ENCODE measurements around the gene AMOTL1. TPM values are rescaled to one million over a fixed set of nuclear protein-coding genes. Genes with fewer than 3 reads are reported as not detected.

The AMOTL1 gene
- total RNA-seq, 1 experiment from 2014 or later = 18.0 TPM

- no peak for DNase-seq
- Histone ChIP-seq H3K27me3 (ENCODE audit: control insufficient read depth, insufficient read depth, low read length) (no peaks in the 10 kb centered on the region), H3K4me3 (ENCODE audit: insufficient read depth, low read depth, low read length) (no peak overlapping the region), H3K36me3 (replicated peaks; ENCODE audit: control insufficient read depth, insufficient read depth, low read length) (peaks cover 24% of the 10 kb centered on the region)
Measured at GRCh38 chr11:94866231-94866822, 98.2 kb downstream of the AMOTL1 start.

GRCh38 chr11:94866936-94867795, 99.0 kb downstream of the AMOTL1 start:
- no peaks in the 10 kb centered on the region for H3K27me3 ChIP-seq (ENCODE audit: control insufficient read depth, insufficient read depth, low read length)
- peaks cover 27% of the 10 kb centered on the region for H3K36me3 ChIP-seq (replicated peaks; ENCODE audit: control insufficient read depth, insufficient read depth, low read length)
- DNase-seq = no peak
- H3K4me3 ChIP-seq (ENCODE audit: insufficient read depth, low read depth, low read length) = no peak overlapping the region

DNA sequence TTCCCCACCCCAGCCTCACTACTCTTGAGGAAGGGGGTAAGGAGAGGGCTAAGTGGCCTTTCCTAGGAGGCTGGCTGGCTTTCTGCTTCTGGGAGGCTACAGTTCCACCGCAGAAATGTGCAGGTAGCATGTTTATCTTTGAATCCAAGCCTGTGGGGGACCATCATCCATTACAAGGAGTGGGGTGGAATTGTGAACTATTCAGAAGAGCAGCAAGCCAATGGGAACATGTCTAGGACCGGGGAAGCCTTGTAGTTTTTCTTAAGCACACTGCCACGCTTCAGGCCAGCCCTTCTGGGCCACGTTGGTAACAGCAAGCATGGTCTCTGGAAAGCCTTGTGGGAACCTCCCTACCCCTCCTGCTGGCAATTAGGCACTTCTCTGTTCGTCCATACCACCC, 100.3 kb downstream of the AMOTL1 start:
- DNase-seq = no peak
- Histone ChIP-seq H3K4me3 (ENCODE audit: insufficient read depth, low read depth, low read length) (no peak overlapping the region), H3K27me3 (ENCODE audit: control insufficient read depth, insufficient read depth, low read length) (no peaks in the 10 kb centered on the region), H3K36me3 (replicated peaks; ENCODE audit: control insufficient read depth, insufficient read depth, low read length) (peaks cover 31% of the 10 kb centered on the region)

GRCh38 chr11:94869186-94869585, 101.0 kb downstream of the AMOTL1 start:
- no peak overlapping the region for H3K4me3 ChIP-seq (ENCODE audit: insufficient read depth, low read depth, low read length)
- H3K36me3 ChIP-seq (replicated peaks; ENCODE audit: control insufficient read depth, insufficient read depth, low read length) = peaks cover 31% of the 10 kb centered on the region
- no peak for DNase-seq
- H3K27me3 ChIP-seq (ENCODE audit: control insufficient read depth, insufficient read depth, low read length) = no peaks in the 10 kb centered on the region

- peaks cover 25% of the 10 kb centered on the region for H3K36me3 ChIP-seq (replicated peaks; ENCODE audit: control insufficient read depth, insufficient read depth, low read length)
- no peaks in the 10 kb centered on the region for H3K27me3 ChIP-seq (ENCODE audit: control insufficient read depth, insufficient read depth, low read length)
- DNase-seq = no peak
- no peak overlapping the region for H3K4me3 ChIP-seq (ENCODE audit: insufficient read depth, low read depth, low read length)
Measured at GRCh38 chr11:94870422-94870821, 102.3 kb downstream of the AMOTL1 start.

DNA sequence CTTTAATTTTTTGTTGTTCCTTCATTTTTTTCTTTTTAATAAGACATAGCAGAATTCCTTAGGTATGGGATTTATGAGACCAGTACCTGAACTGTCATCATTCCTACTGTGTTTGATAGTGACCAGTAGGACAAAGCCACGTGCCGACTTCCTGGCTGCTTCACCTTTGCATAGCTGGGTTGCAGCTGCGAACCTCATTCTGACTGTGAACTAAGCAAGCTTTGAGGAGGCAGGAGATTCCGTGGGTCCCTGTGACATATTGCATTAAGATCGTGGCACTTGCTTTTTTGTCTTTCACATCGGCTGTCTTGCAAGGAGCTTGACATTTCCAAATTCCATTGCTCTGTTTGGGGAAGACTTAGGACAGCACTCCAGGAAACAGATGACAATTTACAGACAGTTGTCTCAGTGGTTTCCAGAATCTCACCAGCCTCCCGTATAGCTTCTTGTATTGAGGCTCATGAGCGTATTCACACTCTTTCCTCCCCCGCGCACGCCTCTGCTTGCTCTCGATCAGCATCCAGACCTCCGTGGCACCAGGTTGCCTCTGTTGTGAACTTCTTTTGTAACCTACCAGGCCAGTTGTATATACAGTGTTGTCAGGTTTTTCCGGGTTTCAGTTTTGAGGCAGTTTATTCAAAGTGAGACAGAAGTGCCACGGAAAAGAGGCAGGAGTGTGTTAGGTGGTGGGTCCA, 103.5 kb downstream of the AMOTL1 start:
- H3K4me3 ChIP-seq (ENCODE audit: insufficient read depth, low read depth, low read length) = no peak overlapping the region
- H3K27me3 ChIP-seq (ENCODE audit: control insufficient read depth, insufficient read depth, low read length) = no peaks in the 10 kb centered on the region
- DNase-seq = no peak
- peaks cover 23% of the 10 kb centered on the region for H3K36me3 ChIP-seq (replicated peaks; ENCODE audit: control insufficient read depth, insufficient read depth, low read length)

GRCh38 chr11:94873916-94874540, 105.9 kb downstream of the AMOTL1 start:
- peaks cover 20% of the 10 kb centered on the region for H3K36me3 ChIP-seq (replicated peaks; ENCODE audit: control insufficient read depth, insufficient read depth, low read length)
- no peaks in the 10 kb centered on the region for H3K27me3 ChIP-seq (ENCODE audit: control insufficient read depth, insufficient read depth, low read length)
- no peak overlapping the region for H3K4me3 ChIP-seq (ENCODE audit: insufficient read depth, low read depth, low read length)
- DNase-seq = no peak

DNA sequence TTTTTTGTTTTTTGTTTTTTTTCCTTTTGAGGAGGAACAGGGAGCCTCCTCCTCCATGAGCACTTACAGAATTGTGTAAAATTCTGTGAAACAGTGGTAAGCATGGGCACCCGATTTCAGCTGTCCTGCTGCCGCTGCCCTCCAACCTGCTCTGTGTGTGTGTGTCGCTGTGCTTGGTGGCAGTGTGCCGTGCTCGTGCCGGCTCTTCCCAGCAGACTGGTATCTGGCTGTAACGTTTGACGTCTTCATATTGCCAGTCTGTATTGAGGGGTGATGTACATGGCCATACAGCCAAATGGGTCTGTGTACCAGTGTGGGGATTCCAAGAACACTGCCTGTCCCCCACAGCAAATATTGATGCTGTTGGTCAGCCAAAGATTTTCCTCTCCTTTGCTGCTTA, 108.1 kb downstream of the AMOTL1 start:
- peaks cover 16% of the 10 kb centered on the region for H3K36me3 ChIP-seq (replicated peaks; ENCODE audit: control insufficient read depth, insufficient read depth, low read length)
- H3K4me3 ChIP-seq (ENCODE audit: insufficient read depth, low read depth, low read length) = no peak overlapping the region
- H3K27me3 ChIP-seq (ENCODE audit: control insufficient read depth, insufficient read depth, low read length) = no peaks in the 10 kb centered on the region
- no peak for DNase-seq

DNA sequence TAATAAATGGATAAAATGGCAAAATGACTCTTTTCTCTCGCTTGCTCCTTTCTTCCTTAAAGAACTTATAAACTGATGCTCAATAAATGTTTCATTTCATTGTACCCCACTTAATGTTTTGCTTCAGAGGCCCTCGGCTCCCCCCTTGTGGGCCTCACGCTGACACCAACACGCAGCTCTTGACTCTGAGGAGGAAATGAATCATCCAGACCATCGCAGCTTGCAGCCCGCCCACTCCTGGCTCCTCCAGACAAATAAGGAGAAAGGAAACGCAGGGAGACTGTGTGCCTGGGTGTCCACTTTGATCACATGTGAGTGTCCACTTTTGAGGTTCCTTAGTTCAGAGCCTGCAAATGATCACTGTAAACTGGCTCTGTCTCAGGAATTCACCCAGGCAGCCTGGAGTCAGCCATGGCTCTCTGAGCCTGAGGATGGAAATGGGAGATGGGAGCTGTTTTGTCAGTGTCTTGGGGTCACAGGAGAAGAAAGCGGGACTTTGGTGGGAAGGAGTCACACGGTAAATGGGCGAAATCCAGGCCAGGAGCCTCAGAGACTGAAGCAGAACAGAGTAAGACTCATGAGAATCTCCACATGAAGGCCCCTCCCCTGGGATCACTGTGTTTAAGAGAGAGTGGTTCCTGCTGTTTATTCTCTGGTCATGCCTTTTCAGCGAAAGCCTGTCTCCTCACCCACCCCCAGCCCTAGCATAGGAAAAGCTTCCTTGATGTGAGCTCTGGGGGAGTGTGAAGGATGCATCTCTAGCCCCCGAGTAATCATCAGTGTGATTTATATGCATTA, 108.7 kb downstream of the AMOTL1 start:
- no peaks in the 10 kb centered on the region for H3K27me3 ChIP-seq (ENCODE audit: control insufficient read depth, insufficient read depth, low read length)
- H3K4me3 ChIP-seq (ENCODE audit: insufficient read depth, low read depth, low read length) = no peak overlapping the region
- H3K36me3 ChIP-seq (replicated peaks; ENCODE audit: control insufficient read depth, insufficient read depth, low read length) = peaks cover 16% of the 10 kb centered on the region
- DNase-seq = no peak

GRCh38 chr11:94877443-94878200, 109.5 kb downstream of the AMOTL1 start:
- no peak for DNase-seq
- Histone ChIP-seq H3K36me3 (replicated peaks; ENCODE audit: control insufficient read depth, insufficient read depth, low read length) (peaks cover 11% of the 10 kb centered on the region), H3K27me3 (ENCODE audit: control insufficient read depth, insufficient read depth, low read length) (no peaks in the 10 kb centered on the region)

DNA sequence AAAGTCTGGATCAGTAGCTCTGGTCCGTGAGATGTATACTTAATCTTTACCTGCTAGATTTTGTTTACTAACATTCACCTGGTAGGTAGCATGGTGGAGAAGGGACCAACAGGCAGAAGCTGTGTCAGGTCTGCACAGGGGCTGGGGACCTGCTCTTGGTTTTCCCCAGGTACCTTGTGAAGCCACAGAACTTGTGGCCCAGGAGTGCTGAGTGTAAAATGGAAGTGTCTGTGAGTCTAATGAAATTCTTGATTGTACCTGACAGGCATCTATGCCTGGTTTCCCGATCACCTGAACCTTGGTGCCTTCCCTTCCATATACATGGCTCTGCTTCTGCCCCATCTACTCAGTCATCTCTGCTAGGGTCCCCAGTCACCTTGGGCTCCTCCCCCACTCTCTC, 110.8 kb downstream of the AMOTL1 start:
- DNase-seq = no peak
- no peaks in the 10 kb centered on the region for H3K27me3 ChIP-seq (ENCODE audit: control insufficient read depth, insufficient read depth, low read length)
- H3K4me3 ChIP-seq (ENCODE audit: insufficient read depth, low read depth, low read length) = no peak overlapping the region
- H3K36me3 ChIP-seq (replicated peaks; ENCODE audit: control insufficient read depth, insufficient read depth, low read length) = peaks cover 9% of the 10 kb centered on the region

More at GRCh38 chr11:94877443-94878200, 109.5 kb downstream of the AMOTL1 start:
- no peak overlapping the region for H3K4me3 ChIP-seq (ENCODE audit: insufficient read depth, low read depth, low read length)

DNA sequence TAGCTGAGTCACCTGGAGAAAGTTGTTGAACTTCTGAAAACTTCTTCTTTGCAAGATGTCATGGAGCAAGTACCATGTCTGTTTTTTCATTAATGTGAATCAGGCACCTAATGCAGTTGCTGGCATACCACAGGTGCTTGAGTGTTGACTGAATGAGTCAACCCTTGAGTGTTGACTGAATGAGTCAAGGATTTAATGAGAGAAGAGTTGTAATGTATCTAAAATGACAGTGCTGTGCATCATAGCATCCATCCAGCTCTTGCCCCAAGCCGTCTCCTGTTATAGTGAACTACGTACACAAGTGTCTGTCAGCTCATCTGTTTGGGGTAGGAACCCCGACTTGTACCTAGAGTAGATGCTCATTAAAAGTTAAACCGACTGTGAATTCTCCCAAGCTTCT, 112.1 kb downstream of the AMOTL1 start:
- no peak for DNase-seq
- no peak overlapping the region for H3K4me3 ChIP-seq (ENCODE audit: insufficient read depth, low read depth, low read length)
- no peaks in the 10 kb centered on the region for H3K27me3 ChIP-seq (ENCODE audit: control insufficient read depth, insufficient read depth, low read length)
- H3K36me3 ChIP-seq (replicated peaks; ENCODE audit: control insufficient read depth, insufficient read depth, low read length) = peaks cover 9% of the 10 kb centered on the region

GRCh38 chr11:94882931-94883330, 114.8 kb downstream of the AMOTL1 start:
- no peaks in the 10 kb centered on the region; the same call in 1 of the 2 replicates for H3K36me3 ChIP-seq (replicated peaks; ENCODE audit: control insufficient read depth, insufficient read depth, low read length)
- no peak overlapping the region for H3K4me3 ChIP-seq (ENCODE audit: insufficient read depth, low read depth, low read length)
- no peaks in the 10 kb centered on the region for H3K27me3 ChIP-seq (ENCODE audit: control insufficient read depth, insufficient read depth, low read length)
- no peak for DNase-seq

Measured in H7 (cell line).